Measurements from ENCODE around the gene ADAM17.

DNA sequence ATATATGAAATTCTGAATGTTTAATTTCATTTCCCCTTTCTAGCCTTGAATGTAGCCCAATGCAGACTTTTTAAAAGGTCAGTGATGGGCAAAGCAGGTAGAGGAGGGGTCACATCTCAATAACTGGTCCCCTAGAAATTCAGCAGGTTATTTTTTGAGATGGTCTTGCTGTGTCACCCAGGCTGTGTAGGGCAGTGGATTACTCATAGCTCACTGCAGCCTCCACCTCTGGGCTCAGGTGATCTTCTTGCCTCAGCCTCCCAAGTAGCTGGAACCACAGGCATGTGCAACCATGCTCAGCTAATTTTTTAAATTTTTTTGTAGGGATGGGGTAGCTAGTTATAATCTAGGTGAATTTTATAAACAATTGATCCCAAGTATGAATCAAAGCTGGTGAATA is 72.5 kb downstream of the ADAM17 start:
- no peak for TF ChIP-seq NR2C1 (IDR thresholded peaks at IDR 0.05)
- no peak for TF ChIP-seq NR2C1 (tag; IDR thresholded peaks at IDR 0.05)
- TF ChIP-seq PHTF2 (CRISPR knock-in tag; IDR thresholded peaks at IDR 0.05), result no peak
- TF ChIP-seq MITF (IDR thresholded peaks at IDR 0.05), result no peak
